ENCODE measurements around the gene SH3BP5L. TPM values are rescaled to one million over a fixed set of nuclear protein-coding genes. Genes with fewer than 3 reads are reported as not detected.

The SH3BP5L gene
- total RNA-seq, 1 donor from 2014 or later: 19.3 TPM

DNA sequence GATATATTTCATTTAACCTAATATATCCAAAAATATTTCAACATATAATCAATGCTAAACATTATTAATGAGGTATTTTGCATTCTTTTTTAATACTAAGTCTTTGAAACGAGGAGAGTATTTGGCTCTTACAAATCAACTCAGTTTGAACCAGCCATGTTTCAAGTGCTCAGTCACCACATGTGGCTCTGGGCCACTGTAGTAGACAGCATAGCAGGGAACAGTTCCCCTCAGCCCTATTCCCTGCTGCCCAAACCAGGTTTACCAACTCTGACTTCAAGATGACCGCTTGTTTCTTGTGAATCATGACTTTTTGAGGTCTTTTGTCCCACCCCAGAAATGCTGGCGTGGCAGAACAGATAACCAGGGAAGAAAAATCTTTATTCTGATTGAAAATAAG, 18.0 kb upstream of the SH3BP5L start:
- Histone ChIP-seq H3K9ac (ENCODE audit: low read depth in 1 of 3, low read length in 3 of 3) (no peak overlapping the region), H3K4me1 (ENCODE audit: control insufficient read depth in 3 of 3, insufficient read depth in 3 of 3, low read length in 3 of 3) (peaks cover 38 to 52% (median 42%) of the 10 kb centered on the region in 3 donors), H3K36me3 (ENCODE audit: control insufficient read depth in 3 of 3, insufficient read depth in 3 of 3, low read length in 3 of 3) (peaks cover 40 to 42% (median 41%) of the 10 kb centered on the region in 3 donors), H3K27ac (ENCODE audit: low read depth, low read length) (no peak overlapping the region), H3K9me3 (ENCODE audit: control insufficient read depth in 3 of 3, low read length in 3 of 3) (no peaks in the 10 kb centered on the region), H3K4me3 (ENCODE audit: low read length in 3 of 3) (no peak overlapping the region), H3K27me3 (ENCODE audit: control insufficient read depth in 3 of 3, insufficient read depth in 3 of 3, low read length in 3 of 3) (no peaks in the 10 kb centered on the region)

DNA sequence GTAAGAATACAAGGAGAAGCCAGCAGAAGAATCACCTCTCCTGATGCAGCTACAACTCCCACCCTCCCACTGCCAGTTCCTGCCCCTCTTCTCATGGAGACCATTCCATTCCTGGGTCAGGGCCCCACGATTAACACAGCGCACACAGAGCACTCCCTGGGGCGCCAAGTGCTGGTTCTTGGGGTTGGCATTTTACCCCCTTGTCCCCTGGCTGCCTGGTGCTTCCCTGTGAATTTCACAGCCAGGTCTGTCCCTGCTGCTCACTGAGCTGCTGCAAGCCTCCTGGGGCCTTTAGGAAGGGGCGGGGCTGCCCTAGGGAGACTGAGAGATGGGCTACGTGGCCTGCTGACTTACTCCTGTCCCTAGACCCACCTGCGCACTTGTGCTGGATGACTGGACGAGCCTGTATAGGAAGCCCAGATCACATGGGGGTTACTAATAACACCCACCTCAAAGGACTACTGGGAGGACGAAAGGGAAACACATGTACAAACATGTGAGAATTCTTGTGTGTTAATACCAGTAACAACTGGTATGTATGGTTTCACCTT, 17.1 kb upstream of the SH3BP5L start:
- peaks cover 32 to 34% (median 32%) of the 10 kb centered on the region in 3 donors for H3K36me3 ChIP-seq (ENCODE audit: control insufficient read depth in 3 of 3, insufficient read depth in 3 of 3, low read length in 3 of 3)
- H3K9ac ChIP-seq (ENCODE audit: low read depth in 1 of 3, low read length in 3 of 3): peak overlapping the region in 2 of 3 donors; percentile 43 to 69
- H3K4me1 ChIP-seq (ENCODE audit: control insufficient read depth in 3 of 3, insufficient read depth in 3 of 3, low read length in 3 of 3): peaks cover 38 to 52% (median 42%) of the 10 kb centered on the region in 3 donors
- no peaks in the 10 kb centered on the region for H3K27me3 ChIP-seq (ENCODE audit: control insufficient read depth in 3 of 3, insufficient read depth in 3 of 3, low read length in 3 of 3)
- H3K4me3 ChIP-seq (ENCODE audit: low read length in 3 of 3): peak overlapping the region in 1 of 3 donors; percentile 23
- no peaks in the 10 kb centered on the region for H3K9me3 ChIP-seq (ENCODE audit: control insufficient read depth in 3 of 3, low read length in 3 of 3)
- peak overlapping the region; percentile 52 for H3K27ac ChIP-seq (ENCODE audit: low read depth, low read length)

DNA sequence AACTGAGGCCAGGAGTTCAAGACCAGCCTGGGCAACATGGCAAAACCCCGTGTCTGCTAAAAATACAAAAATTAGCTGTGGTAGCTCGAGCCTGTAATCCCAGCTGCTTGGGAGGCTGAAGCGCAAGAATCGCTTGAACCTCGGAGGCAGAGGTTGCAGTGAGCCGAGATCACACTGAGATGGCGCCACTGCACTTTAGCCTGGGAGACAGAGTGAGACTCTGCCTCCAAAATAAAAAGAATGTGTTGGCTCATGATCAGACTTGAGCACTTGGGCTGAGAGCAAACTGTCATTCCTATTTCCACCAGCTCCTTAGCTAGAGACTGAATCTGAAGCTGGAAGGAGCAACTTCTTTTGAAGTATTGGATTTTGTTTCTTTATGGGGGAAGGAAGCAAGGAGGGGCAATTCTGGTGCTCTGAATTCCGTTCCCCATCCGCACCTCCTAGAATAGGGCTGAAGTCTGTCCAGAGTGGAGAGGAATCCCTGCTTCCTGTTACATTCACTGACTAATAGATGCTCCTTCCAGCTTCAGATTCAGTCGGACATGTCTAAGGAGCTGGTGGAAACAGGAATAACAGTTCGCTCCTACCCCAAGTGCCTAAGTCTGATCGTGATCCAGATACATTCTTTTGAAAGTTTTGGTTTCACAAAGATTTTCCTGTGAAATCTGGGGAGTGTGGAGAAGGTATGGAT, 16.1 kb upstream of the SH3BP5L start:
- peak overlapping the region in 2 of 3 donors; percentile 3 to 56 for H3K4me3 ChIP-seq (ENCODE audit: low read length in 3 of 3)
- peaks cover 44 to 59% (median 52%) of the 10 kb centered on the region in 3 donors for H3K4me1 ChIP-seq (ENCODE audit: control insufficient read depth in 3 of 3, insufficient read depth in 3 of 3, low read length in 3 of 3)
- H3K27ac ChIP-seq (ENCODE audit: low read depth, low read length): peak overlapping the region; percentile 52

DNA sequence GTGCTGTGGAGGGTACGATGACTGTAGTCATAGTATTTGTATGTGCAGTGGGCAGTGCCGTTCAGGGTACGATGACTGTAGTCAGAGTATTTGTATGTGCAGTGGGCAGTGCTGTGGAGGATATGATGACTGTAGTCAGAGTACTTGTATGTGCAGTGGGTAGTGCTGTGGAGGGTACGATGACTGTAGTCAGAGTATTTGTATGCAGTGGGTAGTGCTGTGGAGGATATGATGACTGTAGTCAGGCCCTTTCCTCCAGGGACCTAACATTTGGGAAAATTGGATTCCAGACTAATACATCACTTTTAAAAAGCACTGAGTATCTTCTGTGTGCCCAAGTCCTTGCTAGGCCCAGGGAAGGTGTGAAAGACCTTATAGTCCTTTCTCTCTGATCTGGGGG, 15.2 kb upstream of the SH3BP5L start:
- Histone ChIP-seq H3K9ac (ENCODE audit: low read depth in 1 of 3, low read length in 3 of 3) (peak overlapping the region in 1 of 3 donors; percentile 25), H3K4me3 (ENCODE audit: low read length in 3 of 3) (no peak overlapping the region), H3K27ac (ENCODE audit: low read depth, low read length) (no peak overlapping the region), H3K36me3 (ENCODE audit: control insufficient read depth in 3 of 3, insufficient read depth in 3 of 3, low read length in 3 of 3) (peaks cover 14 to 16% (median 14%) of the 10 kb centered on the region in 3 donors), H3K9me3 (ENCODE audit: control insufficient read depth in 3 of 3, low read length in 3 of 3) (no peaks in the 10 kb centered on the region), H3K27me3 (ENCODE audit: control insufficient read depth in 3 of 3, insufficient read depth in 3 of 3, low read length in 3 of 3) (no peaks in the 10 kb centered on the region), H3K4me1 (ENCODE audit: control insufficient read depth in 3 of 3, insufficient read depth in 3 of 3, low read length in 3 of 3) (peaks cover 44 to 59% (median 52%) of the 10 kb centered on the region in 3 donors)

More for the DNA sequence above, 16.1 kb upstream of the SH3BP5L start:
- Histone ChIP-seq H3K9me3 (ENCODE audit: control insufficient read depth in 3 of 3, low read length in 3 of 3) (no peaks in the 10 kb centered on the region), H3K9ac (ENCODE audit: low read depth in 1 of 3, low read length in 3 of 3) (peak overlapping the region; percentile 27 to 69 (median 36)), H3K27me3 (ENCODE audit: control insufficient read depth in 3 of 3, insufficient read depth in 3 of 3, low read length in 3 of 3) (no peaks in the 10 kb centered on the region), H3K36me3 (ENCODE audit: control insufficient read depth in 3 of 3, insufficient read depth in 3 of 3, low read length in 3 of 3) (peaks cover 22 to 25% (median 23%) of the 10 kb centered on the region in 3 donors)

DNA sequence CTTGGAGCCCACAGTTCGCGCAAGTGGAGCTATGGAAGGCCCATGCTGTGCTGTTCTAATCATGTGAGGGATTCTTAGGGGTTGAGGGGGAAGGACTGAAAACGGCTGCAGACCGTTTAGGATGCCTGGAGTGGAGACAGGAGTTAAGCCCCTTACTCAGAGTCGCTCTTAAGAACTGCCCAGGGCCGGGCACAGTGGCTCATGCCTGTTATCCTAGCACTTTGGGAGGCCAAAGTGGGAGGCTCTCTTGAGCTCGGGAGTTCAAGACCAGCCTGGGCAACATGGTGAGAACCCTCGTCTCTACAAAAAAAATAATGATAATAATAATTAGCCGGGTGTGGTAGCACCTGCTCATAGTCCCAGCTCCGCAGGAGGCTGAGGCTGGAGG, 13.4 kb upstream of the SH3BP5L start:
- Histone ChIP-seq H3K27me3 (ENCODE audit: control insufficient read depth in 3 of 3, insufficient read depth in 3 of 3, low read length in 3 of 3) (peaks cover 0 to 6% (median 0%) of the 10 kb centered on the region in 3 donors), H3K4me1 (ENCODE audit: control insufficient read depth in 3 of 3, insufficient read depth in 3 of 3, low read length in 3 of 3) (peaks cover 44 to 56% (median 55%) of the 10 kb centered on the region in 3 donors), H3K9me3 (ENCODE audit: control insufficient read depth in 3 of 3, low read length in 3 of 3) (no peaks in the 10 kb centered on the region), H3K36me3 (ENCODE audit: control insufficient read depth in 3 of 3, insufficient read depth in 3 of 3, low read length in 3 of 3) (no peaks in the 10 kb centered on the region), H3K27ac (ENCODE audit: low read depth, low read length) (peak overlapping the region; percentile 100), H3K4me3 (ENCODE audit: low read length in 3 of 3) (peak overlapping the region; percentile 82 to 93 (median 93)), H3K9ac (ENCODE audit: low read depth in 1 of 3, low read length in 3 of 3) (peak overlapping the region; percentile 96 to 99 (median 99))

DNA sequence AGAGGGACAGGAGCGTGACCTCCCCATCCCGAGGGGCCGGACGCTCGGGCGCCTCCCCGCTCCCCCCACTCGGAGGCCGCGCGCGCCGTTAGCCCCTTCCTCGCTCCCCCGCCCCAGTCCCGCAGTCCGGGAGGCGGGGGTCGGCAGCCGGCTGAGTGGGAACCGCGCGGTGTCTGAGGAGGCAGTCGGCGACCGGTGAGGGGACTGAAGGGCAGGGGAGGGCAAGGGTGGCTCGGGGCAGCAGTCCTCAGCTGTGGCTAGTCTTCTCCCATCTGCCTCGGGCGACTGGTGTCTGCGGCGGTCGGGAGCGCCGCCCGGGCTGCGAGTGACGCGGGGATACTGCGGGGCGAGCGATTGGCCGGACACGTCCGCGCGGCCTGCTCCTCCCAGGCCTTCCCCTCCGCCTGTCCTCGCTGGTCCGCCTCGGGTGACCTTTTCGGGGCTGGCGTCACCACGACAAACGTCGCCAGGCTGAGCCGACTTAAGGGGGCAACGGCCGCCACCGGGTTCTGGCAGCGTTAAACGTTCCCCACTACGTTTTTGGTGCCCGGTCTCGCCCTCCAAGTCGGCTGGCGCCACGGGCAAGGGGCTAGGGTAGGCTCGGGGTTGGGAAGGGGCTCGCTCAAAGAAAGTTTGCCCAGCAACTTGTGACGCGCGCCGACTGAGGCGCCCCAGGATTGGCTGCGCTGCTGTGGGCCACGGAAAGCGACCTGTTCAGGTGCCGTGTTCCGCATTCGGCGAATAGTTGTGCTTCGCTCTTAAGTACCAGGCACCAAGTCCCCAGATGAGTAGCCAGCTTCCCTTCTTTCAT, 12.8 kb upstream of the SH3BP5L start:
- Histone ChIP-seq H3K9me3 (ENCODE audit: control insufficient read depth in 3 of 3, low read length in 3 of 3) (no peaks in the 10 kb centered on the region), H3K36me3 (ENCODE audit: control insufficient read depth in 3 of 3, insufficient read depth in 3 of 3, low read length in 3 of 3) (no peaks in the 10 kb centered on the region), H3K27me3 (ENCODE audit: control insufficient read depth in 3 of 3, insufficient read depth in 3 of 3, low read length in 3 of 3) (peaks cover 0 to 7% (median 0%) of the 10 kb centered on the region in 3 donors), H3K9ac (ENCODE audit: low read depth in 1 of 3, low read length in 3 of 3) (peak overlapping the region; percentile 96 to 99 (median 99)), H3K27ac (ENCODE audit: low read depth, low read length) (peak overlapping the region; percentile 100), H3K4me3 (ENCODE audit: low read length in 3 of 3) (peak overlapping the region; percentile 82 to 93 (median 93)), H3K4me1 (ENCODE audit: control insufficient read depth in 3 of 3, insufficient read depth in 3 of 3, low read length in 3 of 3) (peaks cover 42 to 55% (median 52%) of the 10 kb centered on the region in 3 donors)

DNA sequence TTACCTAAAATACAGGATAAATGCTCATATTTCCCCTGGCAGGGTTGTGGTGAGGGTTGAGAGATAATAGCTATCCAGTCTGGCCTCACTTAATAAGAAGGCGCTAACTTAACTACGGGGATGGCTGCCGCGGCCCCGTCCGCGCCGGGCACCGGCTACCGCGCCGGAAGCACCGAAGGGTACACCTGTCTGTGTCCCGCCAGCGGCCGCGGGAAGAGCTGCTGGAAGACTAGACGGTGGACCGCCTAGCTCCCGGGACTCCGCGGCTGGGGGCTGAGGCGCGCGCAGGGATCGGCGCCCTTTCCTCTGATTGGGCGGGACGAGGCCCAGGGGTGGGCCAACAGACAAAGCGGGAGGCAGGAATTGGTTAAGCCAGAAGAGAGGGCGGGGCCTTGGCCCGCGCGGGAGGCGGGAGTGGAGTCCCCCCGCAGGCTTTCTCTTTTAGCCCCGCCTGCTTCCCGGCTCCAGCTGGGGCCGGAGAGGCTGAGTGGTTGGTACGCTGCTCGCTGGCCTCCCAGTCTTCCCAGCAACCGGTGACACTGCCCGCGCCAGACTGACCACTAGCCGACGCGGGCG, 12.2 kb upstream of the SH3BP5L start, which contains the start of gene ZNF672:
Gene ZNF672, plus strand, starts transcription at position 444 of the 576 bp plus-strand sequence. CDS start 9,051 bp downstream, outside the sequence.
- peak within 1 kb of the TSS; percentile 84 to 93 (median 93) for H3K4me3 ChIP-seq (ENCODE audit: low read length in 3 of 3)
- no peaks in the 10 kb centered on the region for H3K9me3 ChIP-seq (ENCODE audit: control insufficient read depth in 3 of 3, low read length in 3 of 3)
- H3K27ac ChIP-seq (ENCODE audit: low read depth, low read length): peak within 1 kb of the TSS; percentile 100
- H3K9ac ChIP-seq (ENCODE audit: low read depth in 1 of 3, low read length in 3 of 3): peak within 1 kb of the TSS; percentile 96 to 99 (median 99)
- peaks cover 0 to 7% (median 0%) of the 10 kb centered on the region in 3 donors for H3K27me3 ChIP-seq (ENCODE audit: control insufficient read depth in 3 of 3, insufficient read depth in 3 of 3, low read length in 3 of 3)
- peaks cover 36 to 50% (median 47%) of the 10 kb centered on the region in 3 donors for H3K4me1 ChIP-seq (ENCODE audit: control insufficient read depth in 3 of 3, insufficient read depth in 3 of 3, low read length in 3 of 3)
- no peaks in the 10 kb centered on the region for H3K36me3 ChIP-seq (ENCODE audit: control insufficient read depth in 3 of 3, insufficient read depth in 3 of 3, low read length in 3 of 3)

DNA sequence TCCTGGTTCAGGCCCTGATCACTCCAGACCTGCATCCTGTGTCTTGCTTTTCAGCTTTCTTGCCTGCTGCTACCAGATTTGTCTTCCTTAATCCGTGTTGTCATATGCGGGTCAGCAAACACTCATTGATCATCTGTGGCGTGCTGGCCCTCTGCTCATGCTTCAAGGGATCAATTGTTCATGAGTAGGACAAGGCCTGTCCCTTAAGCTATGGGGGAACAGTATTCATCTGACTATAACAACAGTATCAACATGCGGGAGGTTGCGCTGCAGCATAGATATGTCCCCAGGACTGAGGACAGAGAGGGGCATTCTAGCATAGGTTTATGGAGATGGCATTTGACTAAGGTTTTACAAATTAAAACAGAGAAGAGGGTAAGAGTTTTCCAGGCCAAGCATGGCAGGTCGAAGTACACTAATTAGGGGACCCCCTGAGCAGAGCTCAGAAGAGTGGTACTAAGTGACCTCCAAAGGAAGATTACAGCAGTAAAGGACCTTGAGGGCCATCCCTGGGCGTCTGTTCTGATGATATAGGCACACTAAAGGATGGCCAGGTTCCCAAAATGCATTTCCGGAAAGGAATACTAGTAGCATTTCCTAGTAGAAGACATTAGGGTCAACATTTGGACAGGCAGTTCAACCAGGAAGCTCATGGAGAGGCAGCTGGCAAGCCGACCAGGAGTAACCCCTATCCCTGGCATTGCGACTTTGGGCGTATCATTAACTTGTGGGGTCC, 11.5 kb upstream of the SH3BP5L start:
- Histone ChIP-seq H3K9me3 (ENCODE audit: control insufficient read depth in 3 of 3, low read length in 3 of 3) (no peaks in the 10 kb centered on the region), H3K27ac (ENCODE audit: low read depth, low read length) (peak overlapping the region; percentile 100), H3K36me3 (ENCODE audit: control insufficient read depth in 3 of 3, insufficient read depth in 3 of 3, low read length in 3 of 3) (no peaks in the 10 kb centered on the region), H3K4me1 (ENCODE audit: control insufficient read depth in 3 of 3, insufficient read depth in 3 of 3, low read length in 3 of 3) (peaks cover 30 to 43% (median 40%) of the 10 kb centered on the region in 3 donors), H3K27me3 (ENCODE audit: control insufficient read depth in 3 of 3, insufficient read depth in 3 of 3, low read length in 3 of 3) (peaks cover 0 to 7% (median 0%) of the 10 kb centered on the region in 3 donors), H3K4me3 (ENCODE audit: low read length in 3 of 3) (peak overlapping the region; percentile 84 to 87 (median 84)), H3K9ac (ENCODE audit: low read depth in 1 of 3, low read length in 3 of 3) (peak overlapping the region; percentile 90 to 92 (median 91))

All from skeletal muscle tissue (tissue), 4 donors.